GM10248 (cell line): ENCODE results near the gene HUS1.
"Not testable (repeated sequence)": the region's sequence is repeated elsewhere in the genome, so short reads cannot be mapped to it uniquely, and the experiment has no call there.

Source experiments
- CTCF ChIA-PET: fragments of 300-600 bp; sonication (Branson Sonifier 250); formaldehyde crosslinking; extraction: SDS; loops from one replicate; lab custom pipeline; 2021; ENCODE audit warnings: antibody characterized with exemption; lab: Yijun Ruan, JAX
- POLR2A ChIA-PET: fragments of 350-650 bp; sonication (Branson Sonifier 250); formaldehyde crosslinking; extraction: SDS; loops from one replicate; lab custom pipeline; 2020; ENCODE audit warnings: antibody characterized with exemption; lab: Yijun Ruan, JAX
- DNase-seq: peaks from one replicate; pipeline ENCODE4 v3.0.0; 2012; ENCODE audit errors: extremely low spot score
- TF ChIP-seq, protein P1 (sequence below): IDR thresholded peaks from 2 replicates; pipeline ENCODE4 v1.5.1; 2012; ENCODE audit warnings: mild to moderate bottlenecking, low read depth; ENCODE audit errors: extremely low read depth, missing control alignments, control extremely low read depth

The HUS1 gene

DNA sequence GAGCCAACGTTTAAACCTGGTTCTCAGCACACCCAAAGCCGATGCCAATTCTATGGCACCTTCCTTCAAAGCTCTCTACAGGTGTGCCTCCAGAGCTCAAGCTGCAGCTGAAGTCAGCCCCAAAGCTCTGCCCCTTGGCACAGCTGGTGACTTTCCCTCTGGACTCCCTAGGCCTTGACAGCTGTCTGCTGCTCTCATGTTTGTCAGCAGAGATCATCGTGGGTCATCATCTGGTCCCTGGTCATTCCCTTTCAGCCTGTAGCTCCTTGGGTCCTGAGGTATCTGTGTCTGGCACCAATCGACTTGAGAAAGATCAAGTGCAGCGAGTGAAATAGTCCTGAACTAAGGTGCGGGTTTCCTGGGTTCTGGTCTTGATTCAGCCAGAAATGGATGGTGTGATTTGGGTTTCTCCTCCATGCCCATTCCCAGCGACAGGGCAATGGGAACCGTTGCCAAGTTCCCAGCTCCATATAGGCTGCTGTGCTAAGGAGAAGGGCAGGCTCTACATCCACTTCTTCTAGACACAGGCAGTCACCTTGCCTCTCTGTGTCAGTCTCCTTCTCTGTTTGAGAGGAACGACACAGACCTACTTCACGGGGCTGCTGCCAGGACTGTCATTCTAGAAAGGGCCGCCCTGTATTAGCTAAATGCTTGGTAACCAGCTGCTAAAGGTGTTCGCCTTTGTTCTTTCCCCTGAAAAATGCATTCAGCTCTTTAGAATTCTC is 34.7 kb downstream of the HUS1 start:
- ChIA-PET CTCF (interaction anchor here (0.7 to 9.6 kb wide), 42 partner anchors 8 to 1920 kb away, joined by 3 to 187 read pairs (median 6); partner anchors contain the start of gene UPP1), POLR2A (interaction anchor here (0.6 kb wide), 1 partner anchor 23 kb away, joined by 5 read pairs; no protein-coding TSS in a partner anchor)
- TF ChIP-seq, protein P1, sequence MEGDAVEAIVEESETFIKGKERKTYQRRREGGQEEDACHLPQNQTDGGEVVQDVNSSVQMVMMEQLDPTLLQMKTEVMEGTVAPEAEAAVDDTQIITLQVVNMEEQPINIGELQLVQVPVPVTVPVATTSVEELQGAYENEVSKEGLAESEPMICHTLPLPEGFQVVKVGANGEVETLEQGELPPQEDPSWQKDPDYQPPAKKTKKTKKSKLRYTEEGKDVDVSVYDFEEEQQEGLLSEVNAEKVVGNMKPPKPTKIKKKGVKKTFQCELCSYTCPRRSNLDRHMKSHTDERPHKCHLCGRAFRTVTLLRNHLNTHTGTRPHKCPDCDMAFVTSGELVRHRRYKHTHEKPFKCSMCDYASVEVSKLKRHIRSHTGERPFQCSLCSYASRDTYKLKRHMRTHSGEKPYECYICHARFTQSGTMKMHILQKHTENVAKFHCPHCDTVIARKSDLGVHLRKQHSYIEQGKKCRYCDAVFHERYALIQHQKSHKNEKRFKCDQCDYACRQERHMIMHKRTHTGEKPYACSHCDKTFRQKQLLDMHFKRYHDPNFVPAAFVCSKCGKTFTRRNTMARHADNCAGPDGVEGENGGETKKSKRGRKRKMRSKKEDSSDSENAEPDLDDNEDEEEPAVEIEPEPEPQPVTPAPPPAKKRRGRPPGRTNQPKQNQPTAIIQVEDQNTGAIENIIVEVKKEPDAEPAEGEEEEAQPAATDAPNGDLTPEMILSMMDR = peak; percentile 16
- DNase-seq = no peak

DNA sequence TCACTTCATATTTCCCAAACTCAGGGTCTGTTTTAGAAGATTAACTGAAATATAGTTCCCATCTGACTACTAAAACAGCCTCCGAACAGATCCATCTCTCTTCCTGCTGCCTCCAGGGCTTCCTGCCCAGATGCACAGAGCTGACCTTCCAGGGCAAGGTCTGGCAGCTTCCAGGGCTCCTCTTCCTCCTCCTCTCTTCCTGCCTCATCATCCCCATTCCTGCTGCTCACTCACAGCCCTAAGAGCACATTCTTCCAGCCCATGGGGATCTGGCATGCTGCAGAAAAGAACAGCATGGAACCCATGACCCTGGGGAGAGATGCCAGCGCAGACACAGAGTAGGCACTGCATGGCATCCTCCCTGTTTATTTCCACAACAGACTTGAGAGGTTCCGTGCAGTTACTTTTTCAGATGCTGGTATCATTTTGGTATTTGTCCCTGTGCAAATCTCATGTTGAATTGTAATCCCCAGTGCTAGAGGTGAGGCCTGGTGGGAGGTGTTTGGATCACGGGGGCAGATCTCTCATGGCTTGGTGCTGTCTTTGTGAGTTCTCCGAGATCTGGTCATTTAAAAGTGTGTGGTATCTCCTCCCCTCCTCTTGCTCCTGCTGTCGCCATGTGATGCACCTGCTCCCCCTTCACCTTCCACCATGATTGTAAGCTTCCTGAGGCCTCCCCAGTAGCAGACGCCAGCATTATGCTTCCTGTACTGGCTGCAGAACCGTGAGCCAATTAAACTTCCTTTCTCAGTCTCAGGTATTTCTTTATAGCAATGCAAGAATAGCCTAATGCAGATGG is 35.5 kb downstream of the HUS1 start:
- ChIA-PET CTCF (interaction anchor here (1.0 to 9.6 kb wide), 22 partner anchors 10 to 1921 kb away, joined by 3 to 187 read pairs (median 12); no protein-coding TSS in a partner anchor), POLR2A (no interaction called here)
- no peak for DNase-seq
- TF ChIP-seq, protein P1 = no peak

DNA sequence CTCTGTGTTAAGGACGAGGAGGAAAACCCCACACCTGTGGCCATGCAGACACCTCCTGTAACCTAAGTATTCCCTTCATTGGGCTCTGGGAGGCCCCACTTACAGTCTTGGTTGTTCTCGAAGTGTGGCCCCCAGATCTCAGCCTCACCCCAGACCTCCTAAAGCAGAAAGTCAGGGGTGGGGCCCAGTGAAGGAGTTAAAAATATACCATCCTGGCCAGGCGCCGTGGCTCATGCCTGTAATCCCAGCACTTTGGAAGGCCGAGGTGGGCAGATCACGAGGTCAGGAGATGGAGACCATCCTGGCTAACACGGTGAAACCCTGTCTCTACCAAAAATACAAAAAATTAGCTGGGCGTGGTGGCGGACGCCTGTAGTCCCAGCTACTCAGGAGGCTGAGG is 36.8 kb downstream of the HUS1 start:
- POLR2A ChIA-PET, DNase-seq: not testable (repeated sequence)
- CTCF ChIA-PET = interaction anchor here (2.1 to 9.6 kb wide), 5 partner anchors 12 to 167 kb away, joined by 14 to 187 read pairs (median 37); no protein-coding TSS in a partner anchor

DNA sequence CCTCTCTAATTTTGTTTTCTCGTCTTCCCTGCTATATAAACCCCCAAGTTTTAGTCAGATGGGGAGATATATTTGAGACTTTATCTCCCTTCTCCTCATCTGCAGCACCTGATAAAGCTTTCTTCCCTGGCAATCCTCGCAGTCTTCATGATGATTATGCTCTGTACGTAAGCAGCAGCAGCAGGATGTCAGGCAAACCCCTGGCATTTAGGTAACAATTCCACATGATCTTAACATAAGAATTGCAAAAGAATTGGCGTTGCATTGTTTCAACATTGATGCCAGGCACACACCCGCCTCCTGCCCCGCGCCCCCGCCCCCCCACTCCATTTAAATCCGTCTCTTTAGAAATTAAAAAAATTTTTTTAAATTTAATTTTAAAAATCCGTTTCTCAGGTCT is 37.3 kb downstream of the HUS1 start:
- CTCF ChIA-PET = interaction anchor here (1.4 to 2.1 kb wide), 3 partner anchors 10 to 676 kb away, joined by 6 to 14 read pairs (median 6); no protein-coding TSS in a partner anchor
- POLR2A ChIA-PET = no interaction called here
- no peak for DNase-seq
- TF ChIP-seq, protein P1 = no peak

DNA sequence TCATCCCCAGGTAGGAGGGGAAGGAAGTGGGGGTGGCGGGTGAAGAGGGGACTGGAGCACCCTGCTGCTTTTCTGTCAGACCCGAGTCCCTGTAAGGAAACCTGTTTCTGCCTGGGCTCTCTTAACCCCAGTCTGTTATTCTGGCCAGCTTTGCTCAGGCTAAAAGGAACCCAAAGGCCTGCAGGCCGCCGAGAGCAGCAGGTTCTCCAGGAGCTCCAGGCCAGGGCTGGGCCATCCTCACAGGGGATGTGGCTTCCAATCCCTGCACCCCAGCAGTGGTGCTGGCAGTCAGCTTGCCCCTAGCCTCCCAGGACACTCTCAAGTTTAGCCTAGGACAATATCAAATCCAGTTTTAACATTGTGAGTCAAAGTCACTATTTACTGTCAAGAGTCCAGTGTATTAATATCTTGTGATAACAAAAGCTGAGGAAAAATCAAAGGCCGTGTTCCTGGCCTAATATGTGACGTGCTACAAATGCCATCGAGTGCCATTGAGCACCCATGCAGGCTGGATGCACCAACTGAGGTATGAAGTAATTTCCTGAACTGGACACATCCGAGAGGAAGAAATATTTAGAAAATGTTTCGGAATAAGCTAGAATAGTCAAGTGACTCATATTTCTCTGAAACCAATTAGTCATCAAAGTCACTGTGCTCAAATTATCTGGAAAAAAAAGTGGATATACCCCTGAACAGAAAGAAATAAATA is 38.1 kb downstream of the HUS1 start:
- POLR2A ChIA-PET = no interaction called here
- DNase-seq = no peak
- TF ChIP-seq, protein P1 = no peak
- CTCF ChIA-PET = interaction anchor here (0.8 to 2.1 kb wide), 8 partner anchors 10 to 675 kb away, joined by 3 to 14 read pairs (median 6); no protein-coding TSS in a partner anchor

DNA sequence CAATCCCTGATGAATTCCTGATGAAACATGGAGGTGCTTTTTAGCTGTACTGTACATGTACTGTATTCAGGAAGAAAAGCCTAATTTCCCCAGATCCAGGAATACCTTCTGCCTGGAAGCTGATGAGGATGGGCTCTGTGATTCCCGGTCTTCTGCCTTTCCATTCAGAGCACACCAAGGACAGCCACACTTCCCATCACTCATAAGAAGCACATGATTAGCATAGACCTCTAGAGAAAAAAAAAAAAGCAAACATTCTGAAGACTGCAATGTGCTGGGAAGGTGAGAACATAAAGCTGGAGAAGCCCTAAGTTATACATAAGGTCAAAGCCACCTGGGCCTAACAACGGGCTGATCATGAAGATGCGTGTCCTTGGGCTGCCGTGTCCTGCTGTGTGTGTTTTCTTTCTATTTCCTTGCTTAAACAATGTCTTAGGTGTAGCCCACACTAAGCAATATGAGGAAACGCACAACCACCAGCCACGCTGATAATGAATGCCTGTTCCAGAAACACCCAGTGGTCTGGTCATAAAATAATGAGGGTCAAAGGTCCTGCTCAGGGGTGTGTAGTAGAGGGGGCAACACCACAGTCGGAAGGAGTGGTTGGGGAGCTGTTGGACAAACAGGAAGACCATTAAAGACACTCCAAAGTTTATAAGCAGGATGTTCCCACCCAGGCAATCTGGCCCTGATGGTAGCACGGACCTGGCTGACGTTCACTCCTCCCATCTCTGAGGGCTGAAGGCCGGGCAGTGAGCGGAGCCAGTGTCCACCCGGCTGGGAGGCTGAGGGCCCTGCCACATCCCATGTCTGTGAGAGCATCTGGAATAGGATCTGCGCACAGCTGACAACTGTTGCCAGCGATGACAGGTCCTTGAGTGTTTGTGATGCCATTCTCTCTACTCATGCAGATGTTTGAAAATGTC is 39.1 kb downstream of the HUS1 start:
- no peak for DNase-seq
- ChIA-PET POLR2A (no interaction called here), CTCF (interaction anchor here (0.7 to 4.4 kb wide), 14 partner anchors 8 to 674 kb away, joined by 3 to 24 read pairs (median 6); partner anchors contain the start of gene PKD1L1)
- TF ChIP-seq, protein P1 = no peak
